ENCODE measurements around the gene TTC34. TPM values are rescaled to one million over a fixed set of nuclear protein-coding genes. Genes with fewer than 3 reads are reported as not detected.

TTC34 gene
- polyA plus RNA-seq, 3 donors, result 0.03 to 1.00 TPM; not detected in 1

DNA sequence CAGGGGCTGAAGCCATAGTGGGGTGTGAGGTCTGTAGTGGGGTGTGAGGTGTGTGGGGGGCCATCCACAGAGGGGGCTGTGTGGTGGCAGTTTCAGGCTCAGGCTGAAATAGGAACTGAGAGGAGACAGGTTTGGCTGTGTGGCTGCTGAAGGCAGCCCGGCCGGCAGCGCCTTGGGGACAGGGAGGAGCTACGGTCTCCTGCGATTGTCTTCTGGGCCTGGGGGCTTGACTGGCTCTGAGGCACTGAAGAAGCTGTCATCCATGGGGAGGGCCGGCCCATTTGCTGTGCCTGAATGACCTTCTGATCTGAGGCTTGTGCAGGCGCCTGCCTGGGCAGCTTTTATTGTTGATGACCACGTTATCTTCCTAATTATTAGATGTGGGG, 10.0 kb upstream of the TTC34 start:
- Mint-ChIP-seq H3K27me3 (ENCODE audit: low read depth in 3 of 3) (peaks cover 0 to 4% (median 3%) of the 10 kb centered on the region in 3 donors), H3K27ac (no peak overlapping the region), H3K4me3 (no peak overlapping the region), H3K36me3 (no peaks in the 10 kb centered on the region), H3K4me1 (no peaks in the 10 kb centered on the region), H3K9me3 (peaks cover 0 to 12% (median 4%) of the 10 kb centered on the region in 7 donors)
- Histone ChIP-seq H2AFZ (ENCODE audit: insufficient read depth, low read depth, low read length, poor library complexity, severe bottlenecking) (no peak overlapping the region), H3K4me2 (replicated peaks; ENCODE audit: extremely low read depth, low read length, poor library complexity, severe bottlenecking) (no peak overlapping the region), H3K27ac (ENCODE audit: low read depth in 1 of 2, low read length in 2 of 2) (no peak overlapping the region), H3K4me1 (ENCODE audit: control insufficient read depth in 1 of 2, insufficient read depth in 2 of 2, low read length in 2 of 2) (no peaks in the 10 kb centered on the region), H3K36me3 (replicated peaks in 1 of 2; ENCODE audit: control insufficient read depth in 1 of 2, insufficient read depth in 2 of 2, low read length in 2 of 2) (no peaks in the 10 kb centered on the region), H3K27me3 (ENCODE audit: control insufficient read depth in 2 of 2, insufficient read depth in 2 of 2, low read length in 2 of 2) (no peaks in the 10 kb centered on the region), H3K79me2 (ENCODE audit: insufficient read depth, low read length) (no peaks in the 10 kb centered on the region), H3K4me3 (replicated peaks in 1 of 3; ENCODE audit: low read depth in 2 of 3, low read length in 3 of 3) (no peak overlapping the region), H3K9me3 (replicated peaks in 1 of 2; ENCODE audit: control insufficient read depth in 1 of 2, insufficient read depth in 1 of 2, low read length in 2 of 2) (peaks cover 0 to 13% of the 10 kb centered on the region in 2 donors), H4K20me1 (ENCODE audit: insufficient read depth, low read length) (no peaks in the 10 kb centered on the region), H3K9ac (ENCODE audit: insufficient read depth, low read length, poor library complexity, severe bottlenecking) (no peak overlapping the region)
- WGBS (ENCODE audit: insufficient coverage), result 95% methylated on average over 6 of the region's 8 CpGs
- TF ChIP-seq, protein P1, sequence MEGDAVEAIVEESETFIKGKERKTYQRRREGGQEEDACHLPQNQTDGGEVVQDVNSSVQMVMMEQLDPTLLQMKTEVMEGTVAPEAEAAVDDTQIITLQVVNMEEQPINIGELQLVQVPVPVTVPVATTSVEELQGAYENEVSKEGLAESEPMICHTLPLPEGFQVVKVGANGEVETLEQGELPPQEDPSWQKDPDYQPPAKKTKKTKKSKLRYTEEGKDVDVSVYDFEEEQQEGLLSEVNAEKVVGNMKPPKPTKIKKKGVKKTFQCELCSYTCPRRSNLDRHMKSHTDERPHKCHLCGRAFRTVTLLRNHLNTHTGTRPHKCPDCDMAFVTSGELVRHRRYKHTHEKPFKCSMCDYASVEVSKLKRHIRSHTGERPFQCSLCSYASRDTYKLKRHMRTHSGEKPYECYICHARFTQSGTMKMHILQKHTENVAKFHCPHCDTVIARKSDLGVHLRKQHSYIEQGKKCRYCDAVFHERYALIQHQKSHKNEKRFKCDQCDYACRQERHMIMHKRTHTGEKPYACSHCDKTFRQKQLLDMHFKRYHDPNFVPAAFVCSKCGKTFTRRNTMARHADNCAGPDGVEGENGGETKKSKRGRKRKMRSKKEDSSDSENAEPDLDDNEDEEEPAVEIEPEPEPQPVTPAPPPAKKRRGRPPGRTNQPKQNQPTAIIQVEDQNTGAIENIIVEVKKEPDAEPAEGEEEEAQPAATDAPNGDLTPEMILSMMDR (IDR thresholded peaks at IDR 0.05), result no peak
- DNase-seq, result no peak
- intact Hi-C loops (cut with micrococcal nuclease), result no loop called here

DNA sequence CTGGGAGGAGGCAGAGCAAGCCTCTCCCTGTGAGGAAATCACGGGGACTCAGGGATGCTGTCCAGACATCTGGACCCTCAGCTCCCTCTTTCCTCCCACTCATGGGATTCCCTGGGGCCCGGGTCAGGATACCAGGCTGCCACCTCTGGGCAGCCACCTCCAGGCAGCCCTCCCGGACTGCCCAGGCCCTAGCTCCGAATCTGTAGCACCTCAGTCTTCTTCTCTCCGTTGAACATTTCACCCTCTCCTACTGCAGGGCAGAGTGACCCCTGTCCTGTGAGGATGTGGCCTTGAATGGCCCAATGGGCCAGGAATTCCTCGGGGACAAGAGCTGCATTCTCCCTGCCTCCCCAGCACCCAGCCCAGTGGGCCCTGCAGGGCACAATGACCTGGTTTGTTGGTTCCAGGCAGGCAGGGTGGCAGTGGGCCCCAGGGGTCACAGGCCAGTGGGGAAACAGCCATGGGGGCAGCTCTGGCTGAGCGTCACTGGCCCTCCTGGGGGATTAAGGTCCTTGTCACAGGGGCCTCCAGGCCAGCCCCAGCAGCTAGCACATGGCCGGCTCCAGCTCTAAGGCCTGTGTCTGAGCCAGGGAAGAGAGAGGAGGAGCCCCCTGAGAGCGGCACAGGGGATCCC, 9.5 kb upstream of the TTC34 start:
- Histone ChIP-seq H3K27me3 (ENCODE audit: control insufficient read depth in 2 of 2, insufficient read depth in 2 of 2, low read length in 2 of 2) (no peaks in the 10 kb centered on the region), H3K4me3 (replicated peaks in 1 of 3; ENCODE audit: low read depth in 2 of 3, low read length in 3 of 3) (no peak overlapping the region), H3K36me3 (replicated peaks in 1 of 2; ENCODE audit: control insufficient read depth in 1 of 2, insufficient read depth in 2 of 2, low read length in 2 of 2) (no peaks in the 10 kb centered on the region), H3K27ac (ENCODE audit: low read depth in 1 of 2, low read length in 2 of 2) (no peak overlapping the region), H4K20me1 (ENCODE audit: insufficient read depth, low read length) (no peaks in the 10 kb centered on the region), H3K9ac (ENCODE audit: insufficient read depth, low read length, poor library complexity, severe bottlenecking) (no peak overlapping the region), H2AFZ (ENCODE audit: insufficient read depth, low read depth, low read length, poor library complexity, severe bottlenecking) (no peak overlapping the region), H3K9me3 (replicated peaks in 1 of 2; ENCODE audit: control insufficient read depth in 1 of 2, insufficient read depth in 1 of 2, low read length in 2 of 2) (peaks cover 0 to 13% of the 10 kb centered on the region in 2 donors), H3K4me1 (ENCODE audit: control insufficient read depth in 1 of 2, insufficient read depth in 2 of 2, low read length in 2 of 2) (no peaks in the 10 kb centered on the region), H3K79me2 (ENCODE audit: insufficient read depth, low read length) (no peaks in the 10 kb centered on the region), H3K4me2 (replicated peaks; ENCODE audit: extremely low read depth, low read length, poor library complexity, severe bottlenecking) (no peak overlapping the region)
- no peak overlapping the region for H3K27ac Mint-ChIP-seq
- no peak for DNase-seq
- H3K4me1 Mint-ChIP-seq, result no peaks in the 10 kb centered on the region
- H3K27me3 Mint-ChIP-seq (ENCODE audit: low read depth in 3 of 3), result peaks cover 0 to 4% (median 3%) of the 10 kb centered on the region in 3 donors
- H3K4me3 Mint-ChIP-seq, result no peak overlapping the region
- TF ChIP-seq, protein P1 (IDR thresholded peaks at IDR 0.05), result no peak
- H3K36me3 Mint-ChIP-seq, result no peaks in the 10 kb centered on the region
- intact Hi-C loops (cut with micrococcal nuclease), result no loop called here
- peaks cover 0 to 12% (median 4%) of the 10 kb centered on the region in 7 donors for H3K9me3 Mint-ChIP-seq
- WGBS (ENCODE audit: insufficient coverage), result 88% methylated on average over 8 of the region's 9 CpGs
